GM12892 (cell line): ENCODE measurements around the gene CTTN.

Source experiments
- POLR2A ChIP-seq: IDR thresholded peaks from 2 replicates; pipeline ENCODE4 v1.6.1; 2011; ENCODE audit warnings: low read depth, low read length, control low read depth
- POLR2AphosphoS5 ChIP-seq: IDR thresholded peaks from 2 replicates; pipeline ENCODE4 v1.6.1; 2011; ENCODE audit warnings: low read depth, low read length, control low read depth
- TAF1 ChIP-seq: IDR thresholded peaks from 2 replicates; pipeline ENCODE4 v1.6.1; 2011; ENCODE audit warnings: low read depth, mild to moderate bottlenecking, control low read depth, low read length, borderline replicate concordance

DNA sequence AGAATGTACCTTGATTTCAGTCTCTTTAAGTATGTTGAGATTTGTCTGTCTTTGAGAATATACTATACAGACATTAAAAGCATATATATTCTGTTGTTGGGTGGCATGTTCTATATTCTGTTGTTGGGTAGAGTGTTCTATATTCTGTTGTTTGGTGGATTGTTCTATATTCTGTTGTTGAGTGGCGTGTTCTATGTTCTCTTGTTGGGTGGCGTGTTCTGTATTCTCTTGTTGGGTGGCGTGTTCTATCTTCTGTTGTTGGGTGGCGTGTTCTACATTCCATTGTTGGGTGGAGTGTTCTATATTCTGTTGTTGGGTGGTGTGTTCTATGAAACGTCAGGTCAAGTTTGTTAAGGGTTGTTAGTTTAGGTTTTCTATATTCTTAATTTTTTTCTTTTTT, 27.1 kb upstream of the CTTN start:
- TF ChIP-seq TAF1, result no peak
- no peak for TF ChIP-seq POLR2AphosphoS5
- TF ChIP-seq POLR2A, result no peak
